ENCODE data around the gene RAB37. TPM values are rescaled to one million over a fixed set of nuclear protein-coding genes. Genes with fewer than 3 reads are reported as not detected.

The RAB37 gene
- total and polyA plus RNA-seq, 2 of the 8 experiments (the other 6 are each of a cell fraction or from before 2014, with no cell fraction given), result 5.5 to 6.1 TPM

DNA sequence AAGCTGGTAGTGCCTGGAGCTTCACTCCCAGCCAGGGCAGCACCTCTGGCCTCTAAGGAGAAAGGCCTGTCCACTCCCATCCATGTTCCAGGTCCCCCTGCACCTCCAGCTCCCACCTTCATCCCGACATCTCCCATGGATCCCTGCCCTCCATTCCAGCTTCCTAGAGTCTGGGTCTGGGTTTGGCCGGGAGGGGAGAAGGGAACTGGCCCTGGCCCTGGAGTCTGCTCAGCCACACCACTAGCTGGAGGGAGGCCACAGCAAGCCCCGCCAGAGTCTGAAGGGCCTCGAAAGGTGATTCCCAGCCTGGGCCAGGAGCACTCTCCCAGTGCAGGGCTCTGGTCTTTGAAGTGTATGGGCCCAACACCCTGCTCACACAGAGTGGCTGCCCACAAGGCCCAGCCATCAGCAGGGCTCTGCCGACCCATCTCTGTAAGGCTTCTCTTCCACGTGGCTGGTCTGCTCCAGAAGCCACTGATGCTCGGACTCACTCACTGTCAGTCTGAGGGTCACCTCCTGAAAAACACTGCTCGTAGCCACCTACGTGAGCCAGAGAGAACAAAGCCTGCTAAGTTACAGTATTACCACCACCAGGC is 34.4 kb downstream of the RAB37 start:
- no peak overlapping the region for H2BK12ac ChIP-seq (ENCODE audit: low read depth, low read length)
- no peak overlapping the region for H2BK5ac ChIP-seq (ENCODE audit: low read depth, low read length)
- no peak overlapping the region for H2BK15ac ChIP-seq (ENCODE audit: low read length)
- H4K8ac ChIP-seq (ENCODE audit: extremely low read depth, insufficient read depth, low read length), result no peak overlapping the region
- TF ChIP-seq GTF2F1 (IDR thresholded peaks at IDR 0.05; ENCODE audit: borderline replicate concordance, low read depth, low read length), result no peak
- no peak for TF ChIP-seq RAD21 (IDR thresholded peaks at IDR 0.05 in 1 of 2, conservative IDR thresholded peaks at IDR 0.05 in 1 of 2; ENCODE audit: low read depth in 2 of 2, low read length in 2 of 2)
- no peak overlapping the region for H3K4me3 ChIP-seq (ENCODE audit: extremely low read depth in 1 of 4, insufficient read depth in 2 of 4, low read depth in 3 of 4, low read length in 4 of 4)
- ChIA-PET POLR2A (ENCODE audit: partially characterized antibody) (interaction anchor here (0.9 to 3.8 kb wide), 7 partner anchors 11 to 91 kb away, joined by 3 to 44 read pairs (median 10); partner anchors contain the start of gene RAB37), CTCF (ENCODE audit: partially characterized antibody) (interaction anchor here (0.7 to 99.6 kb wide), 19 partner anchors 8 to 392 kb away, joined by 3 to 2981 read pairs (median 8); partner anchors contain the start of genes FDXR, GRIN2C, NHERF1 and RAB37)
- H3K9me3 ChIP-seq (ENCODE audit: insufficient read depth in 2 of 2, low read depth in 1 of 2, low read length in 1 of 2), result no peaks in the 10 kb centered on the region
- no peak overlapping the region for H3K14ac ChIP-seq (ENCODE audit: insufficient read length)
- H3K18ac ChIP-seq (ENCODE audit: extremely low read depth, low read length), result no peak overlapping the region
- no peak overlapping the region for H2AK5ac ChIP-seq (ENCODE audit: low read depth, low read length)
- H2BK120ac ChIP-seq (replicated peaks; ENCODE audit: low read depth, low read length), result no peak overlapping the region
- H3K4me1 ChIP-seq (replicated peaks in 1 of 4; ENCODE audit: control insufficient read depth in 3 of 4, insufficient read depth in 4 of 4, low read length in 3 of 4), result peaks cover 0 to 2% (median under 1%) of the 10 kb centered on the region in 4 experiments; a peak in 3 of 7 replicates
- H3K79me1 ChIP-seq (ENCODE audit: low read depth, low read length), result 0 out of 2 replicates have a peak, but pooled peaks cover 4% of the 10 kb centered on the region
- no peak overlapping the region for H2AFZ ChIP-seq (ENCODE audit: low read length)
- no peak overlapping the region for H3K56ac ChIP-seq (replicated peaks; ENCODE audit: insufficient read length, low read depth, low read length)
- H3K4me2 ChIP-seq (ENCODE audit: insufficient read depth in 1 of 2, low read depth in 2 of 2, low read length in 2 of 2), result no peak overlapping the region
- FAIRE-seq, result no peak
- DNase-seq (ENCODE audit: low read depth in 1 of 2, low spot score in 2 of 2), result no peak
- no peak overlapping the region for H4K5ac ChIP-seq (ENCODE audit: insufficient read length, low read depth, low read length)
- H4K91ac ChIP-seq (replicated peaks; ENCODE audit: insufficient read length, low read length), result no peak overlapping the region
- whole genome bisulfite sequencing, 2 experiments (ENCODE audit: extremely low coverage in 1 of 2, insufficient coverage in 1 of 2, insufficient read length in 1 of 2, insufficient replicate concordance in 2 of 2, low coverage in 1 of 2, low lambda C conversion rate in 2 of 2, missing lambda C conversion rate in 1 of 2), result 91% methylated on average over 9 of the region's 9 CpGs; no CpG with 5 or more reads in 1 of the 2 experiments
- no peak overlapping the region; the same call in 1 of the 2 replicates for H3K27ac ChIP-seq (ENCODE audit: low read depth, low read length)
- no peaks in the 10 kb centered on the region for H3K27me3 ChIP-seq (replicated peaks in 1 of 4; ENCODE audit: control insufficient read depth in 3 of 4, extremely low read depth in 1 of 4, insufficient read depth in 3 of 4, low read length in 3 of 4)
- H2BK20ac ChIP-seq (ENCODE audit: low read length), result no peak overlapping the region
- H3K23me2 ChIP-seq (ENCODE audit: low read depth, low read length), result peaks cover 4% of the 10 kb centered on the region
- peaks cover 0 to 8% of the 10 kb centered on the region in 2 experiments; a peak in 1 of 4 replicates for H3K79me2 ChIP-seq (ENCODE audit: control insufficient read depth in 1 of 2, insufficient read depth in 2 of 2, low read length in 2 of 2)
- no peak overlapping the region for H3K9ac ChIP-seq (replicated peaks in 1 of 4; ENCODE audit: extremely low read depth in 1 of 4, low read depth in 3 of 4, low read length in 3 of 4)
- H3K4ac ChIP-seq (replicated peaks; ENCODE audit: insufficient read length, low read depth, low read length), result no peak overlapping the region
- peaks cover 2 to 40% (median 19%) of the 10 kb centered on the region in 4 experiments; a peak in 6 of 8 replicates for H3K36me3 ChIP-seq (ENCODE audit: control insufficient read depth in 2 of 4, insufficient read depth in 4 of 4, low read length in 3 of 4)
- H3K23ac ChIP-seq (ENCODE audit: insufficient read length), result no peak overlapping the region
- peaks cover 7 to 10% of the 10 kb centered on the region in 2 experiments for H4K20me1 ChIP-seq (replicated peaks in 1 of 2; ENCODE audit: control insufficient read depth in 1 of 2, insufficient read depth in 2 of 2, low read length in 2 of 2)

All from H1 (cell line).